Trophoblast cell (in vitro differentiated cells and primary cell): ENCODE data around the gene PRKN.

Source experiments
- DNase-seq, 2 donors: peaks; one replicate each; pipeline ENCODE4 v3.0.0-alpha.2; 2016
- H2AFZ ChIP-seq: 2 replicates; pipeline ENCODE4 v1.6.1; 2013; ENCODE audit warnings: low read length, moderate library complexity, mild to moderate bottlenecking; ENCODE audit not compliant: insufficient read depth, poor library complexity
- H2AK5ac ChIP-seq: 2 replicates; pipeline ENCODE4 v1.6.1; 2013; ENCODE audit warnings: mild to moderate bottlenecking, low read length
- H2BK120ac ChIP-seq: 2 replicates; pipeline ENCODE4 v1.6.1; 2013; ENCODE audit warnings: low read length, mild to moderate bottlenecking, moderate library complexity; ENCODE audit not compliant: insufficient read depth, poor library complexity
- H2BK12ac ChIP-seq: 2 replicates; pipeline ENCODE4 v1.6.1; 2013; ENCODE audit warnings: mild to moderate bottlenecking, low read length, moderate library complexity
- H2BK5ac ChIP-seq: 2 replicates; pipeline ENCODE4 v1.6.1; 2013; ENCODE audit warnings: low read length, low read depth, moderate library complexity, mild to moderate bottlenecking; ENCODE audit not compliant: poor library complexity
- H3K14ac ChIP-seq: 2 replicates; pipeline ENCODE4 v1.6.1; 2013; ENCODE audit warnings: mild to moderate bottlenecking, low read length
- H3K18ac ChIP-seq: 2 replicates; pipeline ENCODE4 v1.6.1; 2013; ENCODE audit warnings: mild to moderate bottlenecking, low read length
- H3K23ac ChIP-seq: 2 replicates; pipeline ENCODE4 v1.6.1; 2013; ENCODE audit warnings: low read length
- H3K27ac ChIP-seq: 2 replicates; pipeline ENCODE4 v1.5.1; 2013; ENCODE audit warnings: low read depth, mild to moderate bottlenecking, inconsistent platforms, low read length, moderate library complexity
- H3K27me3 ChIP-seq: 2 replicates; pipeline ENCODE4 v1.6.1; 2013; ENCODE audit warnings: inconsistent platforms, mild to moderate bottlenecking, low read length, moderate library complexity; ENCODE audit not compliant: insufficient read depth
- H3K36me3 ChIP-seq, 2 experiments: 1 replicate in 1 of 2; 2 replicates in 1 of 2; pipeline ENCODE4 v1.6.1; 2013; ENCODE audit warnings: low read length in 2 of 2, mild to moderate bottlenecking in 2 of 2, moderate library complexity in 1 of 2; ENCODE audit not compliant: insufficient read depth in 2 of 2, control insufficient read depth in 1 of 2
- H3K4ac ChIP-seq: 2 replicates; pipeline ENCODE4 v1.6.1; 2013; ENCODE audit warnings: low read depth, mild to moderate bottlenecking, low read length, moderate library complexity
- H3K4me1 ChIP-seq, 2 experiments: 1 replicate in 1 of 2; 2 replicates in 1 of 2; pipeline ENCODE4 v1.6.1; 2013; ENCODE audit warnings: low read length in 2 of 2, mild to moderate bottlenecking in 2 of 2, moderate library complexity in 1 of 2; ENCODE audit not compliant: insufficient read depth in 2 of 2, control insufficient read depth in 1 of 2
- H3K4me2 ChIP-seq: 2 replicates; pipeline ENCODE4 v1.6.1; 2013; ENCODE audit warnings: inconsistent platforms, mild to moderate bottlenecking, low read length, moderate library complexity
- H3K4me3 ChIP-seq: 2 replicates; pipeline ENCODE4 v1.5.1; 2013; ENCODE audit warnings: mild to moderate bottlenecking, low read depth, low read length, inconsistent platforms
- H3K79me1 ChIP-seq: one replicate; pipeline ENCODE4 v1.6.1; 2013; ENCODE audit warnings: low read length
- H3K79me2 ChIP-seq: 2 replicates; pipeline ENCODE4 v1.6.1; 2013; ENCODE audit warnings: low read length, mild to moderate bottlenecking; ENCODE audit not compliant: control insufficient read depth, insufficient read depth, poor library complexity
- H3K9ac ChIP-seq: 2 replicates; pipeline ENCODE4 v1.6.1; 2013; ENCODE audit warnings: mild to moderate bottlenecking, low read length
- H3K9me3 ChIP-seq: 2 replicates; pipeline ENCODE4 v1.6.1; 2013; ENCODE audit warnings: low read depth, mild to moderate bottlenecking, control low read depth, inconsistent platforms, low read length; ENCODE audit not compliant: insufficient read depth
- H4K12ac ChIP-seq: 2 replicates; pipeline ENCODE4 v1.6.1; 2013; ENCODE audit warnings: low read depth, mild to moderate bottlenecking, low read length, moderate library complexity
- H4K8ac ChIP-seq: 2 replicates; pipeline ENCODE4 v1.6.1; 2013; ENCODE audit warnings: low read depth, mild to moderate bottlenecking, low read length, moderate library complexity
- H4K91ac ChIP-seq: one replicate; pipeline ENCODE4 v1.6.1; 2013; ENCODE audit warnings: low read depth, mild to moderate bottlenecking, low read length, moderate library complexity
- WGBS: extraction: QIAGEN DNeasy Blood & Tissue Kit; methylation state at CpG from one replicate; pipeline ENCODE4 v1.1.7; 2013; ENCODE audit warnings: missing lambda C conversion rate; ENCODE audit not compliant: insufficient read length, insufficient coverage; ENCODE audit errors: extremely low coverage; 5-methylcytosine and 5-hydroxymethylcytosine counted together

The PRKN gene

DNA sequence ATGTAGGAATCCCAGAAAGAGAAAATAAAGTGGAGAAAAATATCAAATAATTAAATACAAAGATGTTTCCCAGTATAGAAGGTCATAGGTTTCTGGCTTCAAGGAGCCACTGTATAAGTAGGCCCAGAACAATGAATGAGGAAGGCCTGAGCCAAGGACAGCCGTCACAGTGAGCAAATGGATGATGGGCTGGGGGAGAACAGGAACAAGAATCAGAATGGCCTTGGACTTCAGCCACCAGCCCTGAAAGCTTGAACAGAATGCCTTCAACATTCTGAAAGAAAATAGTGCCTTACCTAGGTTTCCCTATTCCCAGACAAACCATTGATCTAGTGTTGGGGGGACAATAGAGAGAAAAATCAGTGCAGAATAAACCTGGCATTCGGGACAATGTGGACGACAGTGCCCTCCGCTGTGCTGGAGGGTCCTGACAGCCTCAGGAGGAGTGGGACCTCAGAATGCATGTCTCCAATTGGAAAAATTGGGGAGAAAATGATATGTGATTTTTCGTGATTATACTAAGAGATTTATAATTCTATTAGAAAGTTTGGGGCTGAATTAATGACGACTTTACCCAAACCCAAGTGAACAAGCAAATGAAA lies 1119.8 kb downstream of the PRKN start:
- Histone ChIP-seq H3K4me1 (no peaks in the 10 kb centered on the region), H3K36me3 (no peaks in the 10 kb centered on the region), H4K8ac (no peak overlapping the region), H3K27me3 (no peaks in the 10 kb centered on the region), H3K9ac (no peak overlapping the region), H4K91ac (no peak overlapping the region), H2AFZ (no peak overlapping the region), H2BK12ac (no peak overlapping the region), H2BK120ac (no peak overlapping the region), H3K14ac (no peak overlapping the region), H3K79me1 (no peaks in the 10 kb centered on the region), H3K9me3 (peaks cover 2% of the 10 kb centered on the region), H3K27ac (no peak overlapping the region), H3K79me2 (no peaks in the 10 kb centered on the region), H2BK5ac (no peak overlapping the region), H3K4me3 (no peak overlapping the region), H4K12ac (no peak overlapping the region), H3K4me2 (no peak overlapping the region), H2AK5ac (no peak overlapping the region), H3K23ac (no peak overlapping the region), H3K4ac (no peak overlapping the region), H3K18ac (no peak overlapping the region)
- no CpG with 5 or more reads among the region's 6 CpGs for WGBS
- DNase-seq = no peak

GRCh38 chr6:161602359-161602758 lies 1125.2 kb downstream of the PRKN start:
- Histone ChIP-seq H3K79me1 (no peaks in the 10 kb centered on the region), H3K4ac (no peak overlapping the region), H3K27me3 (no peaks in the 10 kb centered on the region), H3K4me2 (no peak overlapping the region), H3K36me3 (no peaks in the 10 kb centered on the region), H4K8ac (no peak overlapping the region), H2BK12ac (no peak overlapping the region), H2BK120ac (no peak overlapping the region), H2BK5ac (no peak overlapping the region), H3K79me2 (no peaks in the 10 kb centered on the region), H2AK5ac (no peak overlapping the region), H3K23ac (no peak overlapping the region), H3K14ac (no peak overlapping the region), H3K18ac (no peak overlapping the region), H4K12ac (no peak overlapping the region), H2AFZ (no peak overlapping the region), H3K9ac (no peak overlapping the region), H3K9me3 (no peaks in the 10 kb centered on the region), H3K27ac (no peak overlapping the region), H4K91ac (no peak overlapping the region), H3K4me1 (no peaks in the 10 kb centered on the region), H3K4me3 (no peak overlapping the region)
- no peak for DNase-seq
- WGBS = no CpG with 5 or more reads among the region's 1 CpG

GRCh38 chr6:161598896-161599295 lies 1128.7 kb downstream of the PRKN start:
- no peak overlapping the region for H4K12ac ChIP-seq
- no peaks in the 10 kb centered on the region for H3K36me3 ChIP-seq
- no peak overlapping the region for H3K23ac ChIP-seq
- no peaks in the 10 kb centered on the region for H3K79me2 ChIP-seq
- WGBS = no CpG with 5 or more reads among the region's 2 CpGs
- no peaks in the 10 kb centered on the region for H3K9me3 ChIP-seq
- no peak overlapping the region for H2BK5ac ChIP-seq
- H4K91ac ChIP-seq = no peak overlapping the region
- H3K27me3 ChIP-seq = no peaks in the 10 kb centered on the region
- H3K9ac ChIP-seq = no peak overlapping the region
- H2AK5ac ChIP-seq = no peak overlapping the region
- no peak overlapping the region for H2AFZ ChIP-seq
- H4K8ac ChIP-seq = no peak overlapping the region
- H3K14ac ChIP-seq = no peak overlapping the region
- no peak overlapping the region for H3K18ac ChIP-seq
- H2BK12ac ChIP-seq = no peak overlapping the region
- H3K4ac ChIP-seq = no peak overlapping the region
- no peak for DNase-seq
- no peaks in the 10 kb centered on the region for H3K79me1 ChIP-seq
- H3K4me2 ChIP-seq = no peak overlapping the region
- H3K4me3 ChIP-seq = no peak overlapping the region
- H2BK120ac ChIP-seq = no peak overlapping the region
- no peak overlapping the region for H3K27ac ChIP-seq
- no peaks in the 10 kb centered on the region for H3K4me1 ChIP-seq

- Histone ChIP-seq H3K4me1 (no peaks in the 10 kb centered on the region), H3K4me3 (no peak overlapping the region), H2AFZ (no peak overlapping the region), H2BK120ac (no peak overlapping the region), H3K27ac (no peak overlapping the region), H4K8ac (no peak overlapping the region), H3K4me2 (no peak overlapping the region), H3K9ac (no peak overlapping the region), H4K12ac (no peak overlapping the region), H3K4ac (no peak overlapping the region), H3K36me3 (no peaks in the 10 kb centered on the region), H3K23ac (no peak overlapping the region), H3K79me1 (no peaks in the 10 kb centered on the region), H2BK12ac (no peak overlapping the region), H3K18ac (no peak overlapping the region), H2AK5ac (no peak overlapping the region), H3K79me2 (no peaks in the 10 kb centered on the region), H3K14ac (no peak overlapping the region), H3K27me3 (no peaks in the 10 kb centered on the region), H4K91ac (no peak overlapping the region), H2BK5ac (no peak overlapping the region), H3K9me3 (peaks cover 2% of the 10 kb centered on the region)
- peak; percentile 57 to 79 for DNase-seq
- no CpG with 5 or more reads among the region's 7 CpGs for WGBS
Observed at GRCh38 chr6:161596807-161597520, 1130.6 kb downstream of the PRKN start.
